ENCODE results near the gene DMWD.

GRCh38 chr19:45812297-45812696, 19.7 kb upstream of the DMWD start:
- no peak for TF ChIP-seq CTCF (optimal IDR thresholded peaks at IDR 0.05 in 1 of 3, IDR thresholded peaks at IDR 0.05 in 1 of 3, conservative IDR thresholded peaks at IDR 0.05 in 1 of 3; ENCODE audit: extremely low read depth in 1 of 3, insufficient read depth in 2 of 3, low read length in 3 of 3)
- TF ChIP-seq EZH2 (IDR thresholded peaks at IDR 0.05; ENCODE audit: low read length): no peak
